ENCODE results near the gene APOB. TPM values are rescaled to one million over a fixed set of nuclear protein-coding genes. Genes with fewer than 3 reads are reported as not detected.

APOB gene
- total and polyA plus RNA-seq, 2 of the 13 experiments (the other 11 are each of a cell fraction or from before 2014, with no cell fraction given): 1,569 to 2,515 TPM

- TF ChIP-seq ZBED4 (CRISPR knock-in tag; IDR thresholded peaks at IDR 0.05; ENCODE audit: borderline replicate concordance): peak; percentile 76; the same call in 1 of the 2 replicates
- TF ChIP-seq ZBTB37 (CRISPR knock-in tag; IDR thresholded peaks at IDR 0.05): peak; percentile 74
- peak; percentile 99; the same call in 1 of the 2 replicates for TF ChIP-seq KDM4B (CRISPR knock-in tag; IDR thresholded peaks at IDR 0.05)
- TF ChIP-seq ZNF136 (CRISPR knock-in tag; IDR thresholded peaks at IDR 0.05; ENCODE audit: low read depth): peak; percentile 77
- TF ChIP-seq HDAC1 (CRISPR knock-in tag; IDR thresholded peaks at IDR 0.05): peak; percentile 97
- no peak for TF ChIP-seq ZNF17 (CRISPR knock-in tag; IDR thresholded peaks at IDR 0.05)
- peak; percentile 88 for TF ChIP-seq BORCS8-MEF2B (CRISPR knock-in tag; IDR thresholded peaks at IDR 0.05)
- no peak for TF ChIP-seq TBP (CRISPR knock-in tag; IDR thresholded peaks at IDR 0.05)
- TF ChIP-seq U2AF2 (IDR thresholded peaks at IDR 0.05; ENCODE audit: low read depth, low read length): 0 out of 2 replicates have a peak, but pooled peaks have one; percentile 59
- TF ChIP-seq NR2F2 (IDR thresholded peaks at IDR 0.05; ENCODE audit: borderline replicate concordance, low read depth): peak; percentile 100
- TF ChIP-seq ZNF766 (CRISPR knock-in tag; IDR thresholded peaks at IDR 0.05; ENCODE audit: borderline replicate concordance): no peak; the same call in 1 of the 2 replicates
- TF ChIP-seq ZNF12 (CRISPR knock-in tag; IDR thresholded peaks at IDR 0.05): peak; percentile 79
- TF ChIP-seq ZNF639 (CRISPR knock-in tag; conservative IDR thresholded peaks at IDR 0.05): peak; percentile 93
- peak; percentile 19; the same call in 1 of the 2 replicates for TF ChIP-seq ZBTB21 (CRISPR knock-in tag; IDR thresholded peaks at IDR 0.05)
- peak; percentile 53; the same call in 1 of the 2 replicates for TF ChIP-seq TMF1 (CRISPR knock-in tag; IDR thresholded peaks at IDR 0.05; ENCODE audit: low read depth)
- 0 out of 2 replicates have a peak, but pooled peaks have one; percentile 29 for TF ChIP-seq ISX (CRISPR knock-in tag; conservative IDR thresholded peaks at IDR 0.05)
- peak; percentile 93 for TF ChIP-seq HNRNPH1 (optimal IDR thresholded peaks at IDR 0.05; ENCODE audit: low read depth, low read length)
- no peak for TF ChIP-seq GABPA (IDR thresholded peaks at IDR 0.05; ENCODE audit: low read depth, low read length)
- peak; percentile 72 for TF ChIP-seq GABPA (CRISPR knock-in tag; IDR thresholded peaks at IDR 0.05; ENCODE audit: low read depth)
- peak; percentile 90 for TF ChIP-seq MAX (IDR thresholded peaks at IDR 0.05)
- 0 out of 2 replicates have a peak, but pooled peaks have one; percentile 75 for TF ChIP-seq ZNF468 (CRISPR knock-in tag; IDR thresholded peaks at IDR 0.05)
- no peak for TF ChIP-seq HES4 (CRISPR knock-in tag; IDR thresholded peaks at IDR 0.05; ENCODE audit: borderline replicate concordance)
- TF ChIP-seq RFX5 (IDR thresholded peaks at IDR 0.05; ENCODE audit: low read depth, low read length): peak; percentile 63; the same call in 1 of the 2 replicates
Measured at GRCh38 chr2:21042958-21043743, 722 bp downstream of the APOB start (continued).

Measured in HepG2 (cell line).